Lung (tissue), 12 donors: ENCODE measurements around the gene ZNF154. TPM values are rescaled to one million over a fixed set of nuclear protein-coding genes. Genes with fewer than 3 reads are reported as not detected.

ENCODE experiments used
- ATAC-seq: fragments of 200-7000 bp; cut with Tn5 transposase; one replicate; pipeline ENCODE4 v1.9.1; 2020; ENCODE audit warnings: moderate number of reproducible peaks; ENCODE audit not compliant: insufficient read depth, low FRiP score
- DNase-seq, 3 donors: peaks; one replicate each; pipeline ENCODE4 v3.0.0-alpha.2; 2013 to 2017
- H3K27ac ChIP-seq, 2 donors: one replicate each; pipeline ENCODE4 v1.5.1; 2013; ENCODE audit warnings: mild to moderate bottlenecking in 2 of 2, moderate library complexity in 2 of 2, control low read depth in 1 of 2, inconsistent platforms in 1 of 2, low read depth in 1 of 2, low read length in 1 of 2
- H3K27me3 ChIP-seq, 3 donors: one replicate each; pipeline ENCODE4 v1.5.1; 2013; ENCODE audit warnings: low read length in 2 of 3; ENCODE audit not compliant: control insufficient read depth in 3 of 3, insufficient read depth in 3 of 3
- H3K36me3 ChIP-seq, 4 donors: one replicate each; pipeline ENCODE4 v1.5.1; 2013; ENCODE audit warnings: low read length in 4 of 4, mild to moderate bottlenecking in 1 of 4, moderate library complexity in 1 of 4; ENCODE audit not compliant: control insufficient read depth in 4 of 4, insufficient read depth in 4 of 4
- H3K4me1 ChIP-seq, 5 donors: one replicate each; pipeline ENCODE4 v1.5.1; 2013; ENCODE audit warnings: low read length in 5 of 5, mild to moderate bottlenecking in 2 of 5, moderate library complexity in 1 of 5; ENCODE audit not compliant: control insufficient read depth in 5 of 5, insufficient read depth in 5 of 5
- H3K4me3 ChIP-seq: one replicate; pipeline ENCODE4 v1.5.1; 2013; ENCODE audit warnings: mild to moderate bottlenecking, control low read depth, moderate library complexity
- H3K9ac ChIP-seq, 2 donors: one replicate each; pipeline ENCODE4 v1.5.1; 2013; ENCODE audit warnings: low read length in 2 of 2, control low read depth in 1 of 2; ENCODE audit not compliant: insufficient read depth in 1 of 2
- H3K9me3 ChIP-seq, 4 donors: one replicate each; pipeline ENCODE4 v1.5.1; 2013; ENCODE audit warnings: low read length in 3 of 4, mild to moderate bottlenecking in 1 of 4, moderate library complexity in 1 of 4; ENCODE audit not compliant: control insufficient read depth in 4 of 4, insufficient read depth in 3 of 4
- CTCF ChIP-seq: IDR thresholded peaks from 2 replicates; pipeline ENCODE4 v1.5.1; 2012; ENCODE audit warnings: mild to moderate bottlenecking; ENCODE audit errors: control extremely low read depth, extremely low read depth
- WGBS, 2 donors: extraction: QIAGEN DNeasy Blood & Tissue Kit; methylation state at CpG; one replicate each; pipeline ENCODE4 v1.1.7; 2013; 5-methylcytosine and 5-hydroxymethylcytosine counted together
- polyA plus RNA-seq, 2 donors: library from polyadenylated mRNA; stranded (reverse); fragments of 200-250 nt; gene quantifications; one replicate each; pipeline ENCODE4 v1.2.1, GENCODE V29; 2013
- total RNA-seq, 2 donors: library from RNA; depleted of rRNA in 1 of 2; stranded (reverse); fragments of >200 nt in 1 of 2; gene quantifications; one replicate each; pipeline ENCODE4 v1.2.1, GENCODE V29; 2014 to 2021
- donor health status: control.
- donor health status: control.
- donor health status: Bipolar disorder and iron deficiency.
- donor health status: healthy.
- donor health status: DM: yes; HTN: yes; CAD: no.

The ZNF154 gene
- total and polyA plus RNA-seq, 4 donors, result 1.2 to 34.6 (median 2.8) TPM

GRCh38 chr19:57682226-57682766 lies 26.7 kb downstream of the ZNF154 start:
- ATAC-seq (no peak), DNase-seq (no peak)
- Histone ChIP-seq H3K9ac (peak overlapping the region; percentile 26 to 74), H3K9me3 (peaks cover 0 to 48% (median 41%) of the 10 kb centered on the region in 4 donors), H3K4me1 (peaks cover 5 to 15% (median 10%) of the 10 kb centered on the region in 5 donors), H3K4me3 (peak overlapping the region; percentile 95), H3K36me3 (peaks cover 22 to 47% (median 32%) of the 10 kb centered on the region in 4 donors), H3K27me3 (peaks cover 0 to 5% (median 0%) of the 10 kb centered on the region in 3 donors), H3K27ac (peak overlapping the region; percentile 72 to 73)
- WGBS, 2 donors, result 4% methylated on average over 19 of the region's 19 CpGs
- TF ChIP-seq CTCF, result no peak

- Histone ChIP-seq H3K36me3 (no peaks in the 10 kb centered on the region), H3K4me3 (no peak overlapping the region), H3K27me3 (peaks cover 0 to 14% (median 0%) of the 10 kb centered on the region in 3 donors), H3K4me1 (no peaks in the 10 kb centered on the region), H3K27ac (no peak overlapping the region), H3K9ac (no peak overlapping the region), H3K9me3 (peaks cover 0 to 11% (median 0%) of the 10 kb centered on the region in 4 donors)
- 73 to 82% methylated on average over 2 of the region's 2 CpGs for WGBS, 2 donors
- TF ChIP-seq CTCF, result no peak
- ATAC-seq, result no peak
- DNase-seq, result no peak
These were observed 33.1 kb downstream of the ZNF154 start for GRCh38 chr19:57675881-57676280.

GRCh38 chr19:57672466-57672865 lies 36.5 kb downstream of the ZNF154 start:
- Histone ChIP-seq H3K9me3 (peaks cover 0 to 20% (median 0%) of the 10 kb centered on the region in 4 donors), H3K4me1 (no peaks in the 10 kb centered on the region), H3K27me3 (peaks cover 0 to 15% (median 0%) of the 10 kb centered on the region in 3 donors), H3K27ac (no peak overlapping the region), H3K4me3 (no peak overlapping the region), H3K36me3 (no peaks in the 10 kb centered on the region), H3K9ac (no peak overlapping the region)
- WGBS, 2 donors, result 69 to 78% methylated on average over 4 of the region's 4 CpGs
- DNase-seq (no peak), ATAC-seq (no peak)
- no peak for TF ChIP-seq CTCF
